Activated CD8-positive, alpha-beta memory T cell treated with anti-CD3 and anti-CD28 coated beads, Interleukin-2, amount 50 U/mL, for 24 hours (primary cell): ENCODE measurements around the gene DOC2B.
"Not testable (repeated sequence)": the region's sequence is repeated elsewhere in the genome, so short reads cannot be mapped to it uniquely, and the experiment has no call there.

Experiments
- DNase-seq: peaks from one replicate; pipeline ENCODE4 v3.0.0-alpha.2; 2020; ENCODE audit errors: extremely low read depth

DOC2B gene

GRCh38 chr17:145671-146541 is 35.5 kb downstream of the DOC2B start:
- no peak for DNase-seq

- DNase-seq = no peak
These were observed 36.3 kb downstream of the DOC2B start for GRCh38 chr17:144936-145670.

- DNase-seq = peak; percentile 52
These were observed 37.6 kb downstream of the DOC2B start for GRCh38 chr17:143785-144281.

- DNase-seq = no peak
These were observed 38.3 kb downstream of the DOC2B start for GRCh38 chr17:142876-143784.

- DNase-seq = no peak
These were observed 39.3 kb downstream of the DOC2B start for GRCh38 chr17:142102-142661.

- DNase-seq = not testable (repeated sequence)
These were observed 41.8 kb downstream of the DOC2B start for GRCh38 chr17:139401-140205.

- not testable (repeated sequence) for DNase-seq
These were observed 44.2 kb downstream of the DOC2B start, which contains the start of gene SCGB1C2 for GRCh38 chr17:137166-137807. SCGB1C2 (plus strand) TSS chr17:137569; CDS start chr17:137591, 22 bp downstream.

GRCh38 chr17:136531-136930 is 44.9 kb downstream of the DOC2B start:
- peak; percentile 49 for DNase-seq

GRCh38 chr17:135895-136294 is 45.6 kb downstream of the DOC2B start:
- not testable (repeated sequence) for DNase-seq

GRCh38 chr17:135022-135421 is 46.4 kb downstream of the DOC2B start:
- DNase-seq = not testable (repeated sequence)

- DNase-seq = not testable (repeated sequence)
These were observed 47.1 kb downstream of the DOC2B start for GRCh38 chr17:134332-134785.

GRCh38 chr17:133932-134331 is 47.5 kb downstream of the DOC2B start:
- not testable (repeated sequence) for DNase-seq

GRCh38 chr17:118339-118917 is 63.0 kb downstream of the DOC2B start:
- not testable (repeated sequence) for DNase-seq

GRCh38 chr17:113111-113510 is 68.3 kb downstream of the DOC2B start:
- DNase-seq = not testable (repeated sequence)
